GM21381 (cell line): ENCODE measurements around the gene KCNC2.
"Not testable (repeated sequence)": the region's sequence is repeated elsewhere in the genome, so short reads cannot be mapped to it uniquely, and the experiment has no call there.

Source experiments
- ATAC-seq: cut with Tn5 transposase; IDR thresholded peaks from one replicate; pipeline ENCODE4 v1.9.1; 2021; ENCODE audit warnings: mild to moderate bottlenecking, moderate library complexity; ENCODE audit not compliant: unreplicated experiment

The KCNC2 gene

DNA sequence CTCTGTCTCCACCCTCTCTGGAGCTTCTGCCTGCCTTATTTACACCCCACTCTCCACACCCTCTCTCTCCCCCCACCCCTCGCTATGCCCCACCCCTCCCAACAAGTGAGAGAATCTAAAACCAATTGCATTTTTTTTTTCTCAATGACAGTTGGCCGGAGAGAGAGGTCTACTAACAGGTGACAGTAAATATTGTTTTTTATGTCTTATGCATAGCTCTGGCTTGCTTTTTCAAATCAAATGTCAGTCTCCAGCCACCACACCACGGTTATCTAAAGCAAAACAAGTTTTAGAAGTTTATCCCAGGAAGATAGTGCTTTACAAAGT lies at the start of gene KCNC2:
KCNC2 (minus strand) TSS at position 28 of the 327 bp plus-strand sequence.
- no peak for ATAC-seq

DNA sequence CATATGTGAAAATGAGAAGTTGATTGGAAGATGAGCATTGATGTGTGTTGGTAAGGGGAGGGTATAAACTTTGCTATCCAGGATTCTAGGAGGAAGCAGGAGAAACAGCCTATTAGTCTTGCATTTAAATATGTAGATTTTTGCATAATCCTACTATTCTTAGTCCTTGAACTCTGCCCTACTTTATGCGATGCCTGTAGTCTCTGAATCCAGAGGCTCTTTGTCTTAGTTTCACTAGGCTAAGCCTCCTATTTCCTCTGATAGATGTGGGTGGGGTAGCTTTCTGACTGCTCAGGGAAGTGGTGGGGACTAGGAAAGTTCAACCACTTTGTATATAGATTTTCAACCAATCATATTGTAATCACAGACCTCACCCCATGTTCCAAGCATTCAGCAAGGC lies 49.5 kb upstream of the KCNC2 start:
- no peak for ATAC-seq

DNA sequence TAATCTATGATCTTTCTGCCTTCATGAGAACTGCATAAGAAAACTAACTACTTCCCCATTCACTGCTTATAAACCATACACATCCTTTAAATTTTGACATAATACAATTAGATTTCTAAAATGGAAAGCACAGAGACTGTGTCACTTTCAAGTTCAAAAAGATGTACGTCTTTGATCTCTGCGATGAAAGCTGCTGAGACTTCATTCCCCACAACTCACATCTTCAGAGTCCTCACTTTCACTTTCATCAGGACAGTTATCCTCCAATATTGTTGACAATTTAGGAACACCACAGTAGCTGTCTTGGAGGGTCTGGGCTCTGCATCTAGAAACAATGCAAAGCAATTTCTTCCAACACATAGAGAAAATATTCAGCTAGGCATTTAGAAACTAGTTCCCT lies 47.9 kb upstream of the KCNC2 start:
- no peak for ATAC-seq

DNA sequence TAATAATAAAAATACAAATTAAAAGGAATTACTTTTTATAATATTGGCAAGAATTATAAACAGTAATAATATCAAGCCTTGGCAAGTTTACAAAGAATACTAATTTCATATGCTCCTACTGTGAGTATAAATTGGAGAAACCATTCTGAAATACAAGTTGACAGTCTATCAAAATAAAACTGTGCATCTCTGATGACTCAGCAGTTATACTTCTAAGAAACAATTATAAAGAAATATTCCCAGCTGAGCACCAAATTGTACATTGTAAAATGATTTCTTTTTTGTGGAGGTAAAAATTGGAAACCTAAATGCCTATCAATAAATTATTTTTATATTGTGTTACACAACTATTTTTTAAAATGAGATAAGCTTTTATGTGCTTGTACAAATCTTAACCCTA lies 35.5 kb upstream of the KCNC2 start:
- no peak for ATAC-seq

DNA sequence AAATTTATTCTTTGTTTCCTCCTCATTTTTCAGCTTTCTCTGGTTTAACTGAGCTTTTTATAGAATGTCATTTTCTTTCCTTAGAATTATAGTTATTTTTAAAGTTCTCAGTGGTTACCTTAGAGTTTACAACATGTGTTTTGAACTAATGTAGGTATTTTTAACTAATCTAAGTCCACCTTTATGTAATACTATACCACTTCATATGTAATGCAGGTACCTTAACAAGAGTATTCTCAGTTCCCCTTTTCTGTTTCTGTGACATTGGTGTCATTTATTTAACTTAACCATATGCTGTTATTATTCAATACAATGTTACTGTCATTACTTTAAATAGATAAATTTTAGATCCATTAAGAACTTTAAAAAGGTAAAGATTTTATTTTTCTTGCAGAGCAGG lies 30.3 kb upstream of the KCNC2 start:
- peak; percentile 90 for ATAC-seq

DNA sequence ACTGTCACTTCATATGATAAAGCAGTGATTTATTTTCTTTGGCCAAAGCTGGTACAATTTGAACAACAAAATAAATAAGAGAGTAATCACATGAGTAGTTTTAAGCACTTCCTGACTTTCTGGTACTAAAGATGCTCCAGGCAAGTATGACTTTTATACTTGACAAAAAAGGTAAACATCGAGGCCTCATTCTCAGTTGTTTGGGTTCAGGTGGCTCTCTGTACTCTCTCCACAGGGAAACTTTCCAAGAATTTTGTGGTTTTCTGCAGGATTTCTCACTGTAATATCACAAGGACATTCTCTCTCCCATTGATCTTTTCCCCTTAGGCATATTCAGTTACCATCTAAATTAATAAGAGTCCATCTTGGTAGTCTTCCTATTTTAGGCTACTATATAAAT lies 26.6 kb upstream of the KCNC2 start:
- ATAC-seq, result no peak

DNA sequence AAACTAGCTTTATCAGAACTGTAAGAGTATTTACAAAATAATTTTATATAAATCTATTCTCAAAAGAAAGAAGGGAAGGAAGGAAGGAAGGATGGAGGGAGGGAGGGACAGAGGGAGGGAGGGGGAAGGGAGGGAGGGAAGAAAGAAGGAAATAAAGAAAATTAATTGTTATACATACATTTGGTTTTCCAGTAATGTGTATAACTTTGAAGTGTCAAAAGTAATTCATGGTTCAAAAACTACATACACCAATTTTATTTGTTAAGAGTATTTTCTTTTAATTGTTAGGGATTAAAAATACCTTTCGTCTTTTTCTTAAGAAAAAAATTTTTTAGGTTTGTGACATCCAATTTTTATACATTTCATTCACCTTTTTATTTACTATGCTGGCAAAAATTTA lies 17.5 kb upstream of the KCNC2 start:
- no peak for ATAC-seq

DNA sequence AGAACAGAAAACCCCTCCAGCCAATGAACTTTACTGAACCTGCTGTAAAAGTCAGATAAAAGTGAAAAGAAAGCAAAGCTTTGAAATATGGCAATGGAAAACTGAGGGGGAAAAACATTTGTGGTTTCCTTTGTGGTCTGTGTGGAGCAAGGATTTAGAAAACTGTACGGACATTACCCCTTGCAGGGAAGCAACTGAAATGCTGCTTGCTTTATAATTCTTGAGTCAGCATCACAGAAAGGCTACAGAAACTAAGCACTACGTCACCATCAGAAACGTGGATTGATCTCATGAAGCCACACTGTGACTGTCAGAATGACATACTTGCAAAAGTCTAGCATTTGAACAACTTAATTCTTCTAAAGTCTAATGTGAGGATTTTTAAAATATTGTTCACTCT lies 2.4 kb upstream of the KCNC2 start:
- ATAC-seq, result no peak

DNA sequence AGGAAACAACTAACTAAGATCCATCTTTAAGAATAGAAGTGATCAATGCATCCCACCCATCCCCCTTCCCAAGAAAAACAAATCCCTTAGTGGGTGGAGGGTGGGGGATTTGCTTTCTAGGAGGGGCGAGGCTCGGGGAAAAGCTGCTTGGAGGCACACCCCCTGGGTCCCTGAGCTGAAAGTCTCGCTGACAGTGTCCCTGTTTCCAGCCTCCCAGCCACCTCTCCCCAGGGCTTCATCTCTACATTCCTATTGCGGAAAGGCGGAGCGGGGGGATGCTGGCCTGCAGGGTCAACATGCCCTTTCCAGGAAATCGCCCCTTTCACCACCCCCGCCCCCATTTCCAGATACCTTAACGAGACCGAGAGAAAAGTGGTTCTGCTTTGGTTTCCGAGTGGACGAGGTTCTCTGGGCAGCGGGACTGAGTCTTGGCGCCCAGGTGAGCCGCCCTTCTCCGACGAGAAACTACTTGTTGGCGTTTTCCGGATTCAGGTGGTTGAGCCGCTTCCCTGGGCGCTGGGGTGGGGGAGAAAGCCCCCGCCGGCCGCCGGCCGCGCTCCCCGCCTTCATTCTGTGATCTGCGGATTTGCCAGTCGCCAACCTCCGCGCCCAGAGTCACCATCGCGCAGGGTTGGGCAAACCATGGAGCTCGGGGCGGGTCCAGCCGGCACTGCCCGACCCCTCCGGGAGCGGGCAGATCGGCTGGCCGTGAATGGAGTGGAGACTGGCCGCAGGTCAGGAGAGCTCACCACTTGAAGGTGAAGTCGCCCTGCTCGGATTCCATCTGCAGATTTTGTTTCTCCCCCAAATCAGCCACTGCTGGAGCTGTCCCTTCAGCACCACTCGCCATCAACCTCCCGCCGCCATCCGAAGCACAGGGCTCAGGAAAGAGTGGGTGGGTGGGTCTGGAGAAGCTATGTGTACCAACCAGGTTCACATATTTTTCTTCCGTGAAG lies 505 bp downstream of the KCNC2 start:
- ATAC-seq, result no peak

DNA sequence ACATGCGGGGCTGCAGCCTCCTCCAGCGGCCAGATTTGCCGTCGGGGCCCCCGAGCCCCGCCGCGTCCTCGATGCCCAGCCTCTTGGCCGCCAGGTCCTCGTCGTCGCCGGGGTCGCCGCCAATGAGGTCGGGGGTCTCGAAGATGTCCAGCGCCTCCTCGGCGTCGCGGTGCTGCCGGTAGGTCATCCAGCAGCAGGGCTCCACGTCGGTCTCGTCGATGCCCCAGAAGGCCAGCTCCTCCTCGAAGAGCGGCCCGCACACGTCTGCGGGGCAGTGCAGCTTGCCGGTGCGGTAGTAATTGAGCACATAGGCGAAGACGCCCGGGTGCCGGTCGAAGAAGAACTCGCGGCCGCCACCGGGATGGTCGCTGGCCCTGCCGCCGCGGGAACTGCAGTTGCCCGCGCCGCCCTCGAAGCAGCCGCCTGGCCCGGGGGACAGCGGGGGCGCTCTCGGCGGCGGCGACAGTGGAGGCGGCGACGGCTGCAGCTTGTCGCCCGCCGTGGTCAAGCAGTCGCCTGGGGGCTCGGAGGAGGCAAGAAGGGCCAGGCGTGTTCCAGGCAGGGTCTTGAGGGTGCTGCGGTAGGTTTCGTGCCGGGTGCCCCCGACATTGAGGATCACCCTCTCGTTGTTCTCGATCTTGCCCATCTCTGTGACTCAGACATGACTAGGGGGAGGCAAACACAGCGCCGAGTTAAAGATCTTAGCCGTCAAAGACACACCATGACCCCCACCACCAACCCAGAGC lies 2.1 kb downstream of the KCNC2 start:
- no peak for ATAC-seq

DNA sequence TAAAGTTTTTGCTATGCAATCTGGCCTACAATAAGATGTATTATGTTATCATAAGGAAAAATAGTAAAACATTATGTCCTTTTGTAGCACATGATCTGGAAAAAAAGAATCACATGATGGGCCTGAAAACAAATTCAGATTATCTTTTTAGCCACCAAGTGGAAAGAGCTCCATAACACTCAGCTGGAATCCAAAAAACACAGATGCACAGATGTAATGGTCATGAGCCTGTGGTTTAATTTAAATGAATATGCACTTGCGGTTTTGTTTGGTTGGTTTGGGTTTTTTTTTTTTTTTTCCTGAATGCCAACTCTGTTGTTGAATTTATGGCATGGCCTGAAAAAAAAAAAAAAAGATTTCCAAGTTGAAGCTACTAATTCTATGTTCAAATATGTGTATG lies 4.1 kb downstream of the KCNC2 start:
- ATAC-seq, result no peak

DNA sequence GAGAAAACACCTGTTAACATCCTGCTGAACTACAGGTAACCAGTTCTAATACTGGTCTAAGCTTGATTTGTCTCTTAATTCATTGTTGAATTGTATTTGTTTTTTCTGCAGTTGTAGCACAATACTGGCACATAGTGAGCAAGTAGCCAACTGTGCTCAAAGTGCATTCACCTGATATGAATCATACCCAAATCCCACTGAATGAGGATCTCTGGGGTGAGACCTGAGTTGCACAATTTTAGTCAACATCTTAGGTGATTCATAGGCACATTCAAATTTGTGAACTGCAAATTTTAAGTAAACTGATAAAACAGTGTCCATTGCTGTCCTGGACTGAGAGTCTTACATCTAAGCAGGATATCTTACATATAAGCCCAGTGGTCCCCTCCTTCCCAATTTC lies 12.8 kb downstream of the KCNC2 start:
- ATAC-seq, result no peak

DNA sequence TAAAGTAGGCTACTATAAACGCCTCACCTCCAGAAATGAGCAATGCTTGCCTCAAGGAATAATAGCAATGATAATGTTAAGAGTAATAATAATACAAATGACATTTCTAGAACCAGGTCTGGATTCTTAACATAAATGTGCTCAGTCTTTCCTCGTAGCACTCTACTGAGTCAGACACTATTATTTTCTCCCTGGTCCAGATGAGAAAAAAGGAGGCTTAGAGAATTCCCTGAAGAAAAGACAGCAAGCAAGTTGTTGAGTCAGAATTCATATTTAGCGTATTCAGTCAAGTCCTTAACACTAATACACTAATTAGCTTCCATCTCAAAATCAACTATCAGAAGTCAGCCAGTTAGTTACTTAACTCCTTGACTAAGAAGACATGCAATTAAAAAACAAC lies 13.2 kb downstream of the KCNC2 start:
- no peak for ATAC-seq

DNA sequence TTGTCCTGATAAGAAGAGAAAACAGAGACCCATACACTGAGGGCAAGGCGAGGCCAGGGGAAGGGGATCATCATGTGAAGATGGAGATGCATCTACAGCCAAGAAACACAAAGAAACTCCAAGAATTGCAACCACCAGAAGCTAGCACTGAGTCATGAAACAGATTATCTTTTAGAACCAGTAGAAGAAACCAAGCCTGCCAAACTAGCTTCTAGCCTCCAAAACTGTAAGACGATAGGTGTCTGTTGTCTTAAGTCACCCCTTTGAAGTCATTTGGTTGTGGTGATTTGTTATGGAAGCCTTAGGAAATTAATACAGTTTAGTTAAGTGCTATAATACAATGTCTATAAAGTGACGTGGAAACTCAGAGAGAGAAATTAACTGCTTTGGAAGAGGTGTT lies 15.4 kb downstream of the KCNC2 start:
- no peak for ATAC-seq

DNA sequence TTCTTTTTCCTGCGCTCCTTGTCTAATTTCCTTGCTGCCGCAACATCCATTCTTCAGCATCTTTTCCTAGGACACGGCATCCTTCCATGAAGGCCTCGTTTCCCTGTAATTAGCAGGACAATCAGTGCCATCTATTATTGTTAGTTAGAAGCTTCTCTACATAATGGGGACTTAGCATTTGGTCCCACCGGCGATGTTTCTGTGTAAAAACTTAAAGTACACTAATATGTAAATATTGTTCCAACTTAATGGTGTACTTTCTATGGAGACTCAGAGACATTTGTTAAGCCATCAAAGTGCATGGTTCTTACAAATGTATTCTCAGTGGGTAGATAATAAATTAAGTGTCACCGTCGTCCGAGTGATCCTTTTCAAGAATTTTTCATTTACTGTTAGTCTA lies 17.4 kb downstream of the KCNC2 start:
- ATAC-seq, result no peak

DNA sequence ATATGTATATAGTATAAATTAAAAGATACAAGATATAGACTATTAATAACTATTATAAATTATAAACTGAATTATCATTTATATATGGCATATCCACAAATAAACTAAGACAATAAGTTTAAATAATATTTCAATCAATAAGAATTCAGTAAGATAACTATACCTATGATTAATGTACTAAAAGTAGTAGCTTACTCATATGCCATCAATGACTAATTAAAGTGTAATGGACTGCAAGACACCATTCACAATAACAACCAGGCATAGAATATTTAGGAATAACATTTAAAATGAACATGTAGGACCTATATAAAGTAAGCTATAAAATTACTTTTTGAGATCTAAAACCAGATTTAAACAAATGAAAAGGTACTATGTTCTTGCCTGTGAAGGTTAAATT lies 18.8 kb downstream of the KCNC2 start:
- ATAC-seq, result no peak

DNA sequence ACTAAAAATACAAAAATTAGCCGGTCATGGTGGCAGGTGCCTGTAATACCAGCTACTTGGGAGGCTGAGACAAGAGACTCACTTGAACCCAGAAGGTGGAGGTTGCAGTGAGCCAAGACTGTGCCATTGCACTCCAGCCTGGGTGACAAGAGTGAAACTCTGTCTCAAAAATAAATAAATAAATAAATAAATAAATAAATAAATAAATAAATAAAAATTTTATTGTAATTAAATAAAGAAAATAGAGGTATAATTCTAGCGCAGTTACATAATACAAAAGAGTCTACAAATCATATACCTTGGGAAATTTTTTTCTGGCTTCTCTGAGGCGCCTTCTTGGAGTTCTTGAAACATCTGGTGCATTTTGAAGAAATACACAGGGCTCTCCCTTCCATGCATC lies 23.8 kb downstream of the KCNC2 start:
- not testable (repeated sequence) for ATAC-seq

DNA sequence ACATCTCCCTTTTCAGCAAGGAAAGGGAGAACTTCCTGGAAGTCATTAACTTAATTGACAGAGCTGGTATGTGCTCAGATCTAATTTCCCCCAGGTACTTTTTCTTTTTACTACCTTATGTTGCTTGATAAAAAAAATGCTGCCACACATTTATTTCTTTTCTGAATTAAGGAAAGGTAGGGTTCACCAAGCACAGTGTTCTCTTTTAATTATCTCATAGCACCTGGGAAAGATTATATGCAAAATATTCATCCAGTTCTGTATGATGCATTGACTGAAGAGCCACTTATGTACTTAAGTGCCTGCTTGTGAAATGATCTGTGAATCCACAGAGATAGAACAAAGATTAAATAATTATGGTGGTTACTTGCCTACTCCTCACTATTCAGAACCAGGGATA lies 25.1 kb downstream of the KCNC2 start:
- no peak for ATAC-seq

DNA sequence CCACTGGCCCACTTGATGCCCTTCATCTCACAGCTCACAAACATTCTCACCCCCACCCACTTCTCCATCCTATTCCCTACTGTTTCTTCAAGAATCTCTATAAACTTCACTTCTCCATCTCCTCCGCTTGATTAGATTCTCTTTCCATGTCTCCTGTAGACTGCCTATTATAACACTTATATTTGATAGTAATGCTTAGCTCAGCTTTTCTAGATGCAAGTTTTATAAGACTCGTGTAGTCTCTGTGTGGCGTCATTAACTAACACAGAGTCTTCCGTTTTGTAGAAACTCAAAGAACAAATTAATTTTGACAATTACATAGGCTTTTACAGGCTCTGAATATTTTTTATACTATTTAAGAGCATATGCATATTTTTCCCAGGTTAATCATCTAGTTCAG lies 25.7 kb downstream of the KCNC2 start:
- ATAC-seq, result no peak

DNA sequence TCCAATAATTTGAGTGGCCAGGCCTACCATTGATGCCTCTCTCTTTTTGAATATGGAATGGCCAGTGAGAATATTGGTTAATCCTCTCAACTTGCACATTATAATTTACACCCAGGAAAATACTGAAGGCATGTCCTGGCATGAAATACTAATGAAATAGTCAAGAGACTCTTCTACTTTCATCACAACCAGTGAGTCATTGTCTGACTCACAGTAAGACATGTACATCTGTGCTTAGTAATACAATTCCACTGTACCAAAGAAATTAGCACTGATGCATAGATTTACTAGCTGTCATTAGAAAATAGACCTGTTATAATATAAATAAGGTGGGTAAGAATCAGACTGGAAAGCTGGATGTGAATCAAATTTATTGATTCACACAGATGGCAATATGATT lies 31.6 kb downstream of the KCNC2 start:
- ATAC-seq, result peak; percentile 82

DNA sequence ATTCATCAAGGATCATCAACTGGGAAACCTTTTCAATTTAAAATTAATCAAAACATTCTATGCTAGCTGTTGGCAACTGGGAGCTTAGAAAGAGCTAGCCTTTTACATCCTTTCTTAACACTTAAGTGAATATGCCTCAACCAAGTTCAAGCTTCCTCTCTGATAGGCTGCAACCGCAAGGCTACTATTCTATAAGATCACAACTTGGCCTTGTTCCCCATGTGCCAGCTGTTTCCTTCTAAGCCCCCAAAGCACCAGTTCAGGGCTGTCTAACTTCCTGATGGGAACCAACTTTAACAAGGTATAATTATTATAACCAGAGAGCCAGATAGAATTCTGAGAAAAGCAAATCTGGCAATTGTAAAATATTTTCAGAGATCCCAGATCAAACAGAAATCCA lies 37.0 kb downstream of the KCNC2 start:
- no peak for ATAC-seq

DNA sequence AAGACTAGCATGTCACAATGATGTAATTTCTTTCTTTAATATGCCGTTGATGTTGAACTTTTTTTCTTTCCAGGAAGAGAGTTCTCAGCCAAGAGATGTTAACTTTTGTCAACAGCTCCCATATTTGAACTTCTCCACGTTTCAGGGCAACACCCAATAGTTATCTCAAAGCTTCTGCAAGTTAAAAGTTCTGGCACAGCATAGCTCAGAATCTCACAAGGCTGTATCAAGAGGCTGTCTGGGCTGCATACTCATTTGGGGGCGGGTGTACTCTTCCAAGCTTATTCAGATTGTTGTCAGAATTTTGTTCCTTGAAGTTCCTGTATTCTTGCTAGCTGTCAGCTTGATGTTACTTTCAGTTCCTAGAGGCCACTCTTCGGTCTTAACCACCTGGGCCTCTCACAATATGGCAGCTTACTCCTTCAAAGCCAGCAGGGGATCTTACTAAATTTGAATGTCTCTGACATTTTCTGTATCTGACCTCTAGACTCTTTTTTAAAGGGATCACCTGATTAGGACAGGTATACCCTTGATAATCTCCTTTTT lies 38.9 kb downstream of the KCNC2 start:
- no peak for ATAC-seq
